ENCODE results near the gene SH3RF1.

DNA sequence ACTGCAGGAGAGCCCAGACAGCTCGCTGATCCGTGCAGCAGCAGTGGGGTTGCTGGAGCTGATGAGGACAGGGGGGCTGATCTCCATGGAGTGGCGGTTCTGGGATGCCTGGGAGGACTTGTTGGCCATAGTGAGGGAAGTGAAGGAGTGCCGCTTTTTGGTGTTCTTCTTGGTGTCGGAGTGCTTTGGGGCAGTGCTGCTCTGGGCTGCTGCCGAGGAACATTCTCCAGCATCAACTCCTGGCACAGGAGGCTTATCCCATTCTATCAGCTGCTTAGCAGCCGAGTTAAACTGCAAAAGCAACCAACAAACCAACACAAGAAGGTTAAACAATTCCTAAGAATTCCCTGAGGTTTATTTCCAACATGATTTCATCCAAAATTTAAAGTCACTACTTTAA is 134.4 kb downstream of the SH3RF1 start:
- TF ChIP-seq, protein P1, sequence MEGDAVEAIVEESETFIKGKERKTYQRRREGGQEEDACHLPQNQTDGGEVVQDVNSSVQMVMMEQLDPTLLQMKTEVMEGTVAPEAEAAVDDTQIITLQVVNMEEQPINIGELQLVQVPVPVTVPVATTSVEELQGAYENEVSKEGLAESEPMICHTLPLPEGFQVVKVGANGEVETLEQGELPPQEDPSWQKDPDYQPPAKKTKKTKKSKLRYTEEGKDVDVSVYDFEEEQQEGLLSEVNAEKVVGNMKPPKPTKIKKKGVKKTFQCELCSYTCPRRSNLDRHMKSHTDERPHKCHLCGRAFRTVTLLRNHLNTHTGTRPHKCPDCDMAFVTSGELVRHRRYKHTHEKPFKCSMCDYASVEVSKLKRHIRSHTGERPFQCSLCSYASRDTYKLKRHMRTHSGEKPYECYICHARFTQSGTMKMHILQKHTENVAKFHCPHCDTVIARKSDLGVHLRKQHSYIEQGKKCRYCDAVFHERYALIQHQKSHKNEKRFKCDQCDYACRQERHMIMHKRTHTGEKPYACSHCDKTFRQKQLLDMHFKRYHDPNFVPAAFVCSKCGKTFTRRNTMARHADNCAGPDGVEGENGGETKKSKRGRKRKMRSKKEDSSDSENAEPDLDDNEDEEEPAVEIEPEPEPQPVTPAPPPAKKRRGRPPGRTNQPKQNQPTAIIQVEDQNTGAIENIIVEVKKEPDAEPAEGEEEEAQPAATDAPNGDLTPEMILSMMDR (IDR thresholded peaks at IDR 0.05): no peak
- TF ChIP-seq EZH2 (IDR thresholded peaks at IDR 0.05): no peak
- no peak for TF ChIP-seq EZH2phosphoT487 (IDR thresholded peaks at IDR 0.05)

Data from neural progenitor cell (in vitro differentiated cells).